Measurements from ENCODE around the gene ZC3H7A. TPM values are rescaled to one million over a fixed set of nuclear protein-coding genes. Genes with fewer than 3 reads are reported as not detected.

Gene ZC3H7A
- total RNA-seq, 1 donor from 2014 or later, result 57.9 TPM

GRCh38 chr16:11794996-11795886 is 1.8 kb downstream of the ZC3H7A start:
- Mint-ChIP-seq H3K4me3 (ENCODE audit: unreplicated experiment) (peak overlapping the region; percentile 87), H3K27ac (ENCODE audit: unreplicated experiment) (peak overlapping the region; percentile 92)

GRCh38 chr16:11794447-11794846 is 2.6 kb downstream of the ZC3H7A start:
- peak overlapping the region; percentile 87 for H3K4me3 Mint-ChIP-seq (ENCODE audit: unreplicated experiment)
- peaks cover 9% of the 10 kb centered on the region for H3K36me3 Mint-ChIP-seq (ENCODE audit: low read depth)
- no peaks in the 10 kb centered on the region for H3K9me3 Mint-ChIP-seq (ENCODE audit: low read depth)
- DNase-seq (ENCODE audit: low spot score), result no peak
- H3K27ac Mint-ChIP-seq (ENCODE audit: unreplicated experiment), result peak overlapping the region; percentile 81
- TF ChIP-seq CTCF (IDR thresholded peaks at IDR 0.05), result no peak
- no peaks in the 10 kb centered on the region for H3K27me3 Mint-ChIP-seq (ENCODE audit: low read depth)
- H3K4me1 Mint-ChIP-seq (ENCODE audit: low read depth), result peaks cover 77% of the 10 kb centered on the region

More at GRCh38 chr16:11794996-11795886, 1.8 kb downstream of the ZC3H7A start:
- Mint-ChIP-seq H3K4me1 (ENCODE audit: low read depth) (peaks cover 82% of the 10 kb centered on the region), H3K36me3 (ENCODE audit: low read depth) (peaks cover 6% of the 10 kb centered on the region), H3K9me3 (ENCODE audit: low read depth) (no peaks in the 10 kb centered on the region), H3K27me3 (ENCODE audit: low read depth) (no peaks in the 10 kb centered on the region)
- DNase-seq (ENCODE audit: low spot score), result peak; percentile 33
- TF ChIP-seq CTCF (IDR thresholded peaks at IDR 0.05), result no peak

GRCh38 chr16:11793840-11794239 is 3.2 kb downstream of the ZC3H7A start:
- Mint-ChIP-seq H3K27ac (ENCODE audit: unreplicated experiment) (peak overlapping the region; percentile 81), H3K36me3 (ENCODE audit: low read depth) (peaks cover 9% of the 10 kb centered on the region), H3K9me3 (ENCODE audit: low read depth) (no peaks in the 10 kb centered on the region), H3K4me3 (ENCODE audit: unreplicated experiment) (peak overlapping the region; percentile 9), H3K4me1 (ENCODE audit: low read depth) (peaks cover 71% of the 10 kb centered on the region), H3K27me3 (ENCODE audit: low read depth) (no peaks in the 10 kb centered on the region)
- peak; percentile 27 for DNase-seq (ENCODE audit: low spot score)
- TF ChIP-seq CTCF (IDR thresholded peaks at IDR 0.05), result no peak

- Mint-ChIP-seq H3K4me1 (ENCODE audit: low read depth) (peaks cover 65% of the 10 kb centered on the region), H3K27ac (ENCODE audit: unreplicated experiment) (peak overlapping the region; percentile 49)
Measured at GRCh38 chr16:11792410-11793241, 4.4 kb downstream of the ZC3H7A start.

More at GRCh38 chr16:11792410-11793241, 4.4 kb downstream of the ZC3H7A start:
- Mint-ChIP-seq H3K9me3 (ENCODE audit: low read depth) (no peaks in the 10 kb centered on the region), H3K36me3 (ENCODE audit: low read depth) (peaks cover 12% of the 10 kb centered on the region), H3K4me3 (ENCODE audit: unreplicated experiment) (no peak overlapping the region), H3K27me3 (ENCODE audit: low read depth) (no peaks in the 10 kb centered on the region)
- peak; percentile 26 for DNase-seq (ENCODE audit: low spot score)
- TF ChIP-seq CTCF (IDR thresholded peaks at IDR 0.05), result no peak

Data from chondrocyte (in vitro differentiated cells).